Gastroesophageal sphincter (tissue), 4 donors: ENCODE measurements around the gene PHKG1. TPM values are rescaled to one million over a fixed set of nuclear protein-coding genes. Genes with fewer than 3 reads are reported as not detected.
"Not testable (repeated sequence)": the region's sequence is repeated elsewhere in the genome, so short reads cannot be mapped to it uniquely, and the experiment has no call there.

Source experiments
- ATAC-seq: fragments of 150-250 bp; one replicate; pipeline ENCODE4 v1.9.1; 2016; ENCODE audit warnings: mild to moderate bottlenecking, moderate library complexity
- H3K27ac ChIP-seq, 4 donors: fragments of 200-600 bp; sonication (generic) in 3 of 4; 1 replicate in 3 of 4; 2 replicates in 1 of 4; pipeline ENCODE4 v1.5.1; 2016 to 2019
- H3K27me3 ChIP-seq: fragments of 200-600 bp; sonication (generic); one replicate; pipeline ENCODE4 v1.5.1; 2019
- H3K36me3 ChIP-seq, 2 donors: fragments of 200-600 bp; sonication (generic); one replicate each; pipeline ENCODE4 v1.5.1; 2019; ENCODE audit warnings: control low read depth in 1 of 2
- H3K4me1 ChIP-seq, 3 donors: fragments of 200-600 bp; sonication (generic); 1 replicate in 2 of 3; 2 replicates in 1 of 3; pipeline ENCODE4 v1.5.1; 2016 to 2019; ENCODE audit warnings: control low read depth in 2 of 3
- H3K4me3 ChIP-seq, 2 donors: fragments of 200-600 bp; sonication (generic); one replicate each; pipeline ENCODE4 v1.5.1; 2019; ENCODE audit warnings: mild to moderate bottlenecking in 1 of 2, moderate library complexity in 1 of 2
- H3K9me3 ChIP-seq, 3 donors: fragments of 200-600 bp; sonication (generic); one replicate each; pipeline ENCODE4 v1.5.1; 2017 to 2019; ENCODE audit warnings: control low read depth in 2 of 3
- EP300 ChIP-seq: sonication (generic); formaldehyde crosslinking; IDR thresholded peaks from one replicate; pipeline ENCODE4 v1.6.1; 2017; ENCODE audit warnings: antibody characterized with exemption, mild to moderate bottlenecking
- POLR2A ChIP-seq, 2 donors: fragments of 450-650 bp; IDR thresholded peaks; one replicate each; pipeline ENCODE4 v1.6.1; 2017; ENCODE audit warnings: antibody characterized with exemption in 2 of 2, mild to moderate bottlenecking in 2 of 2, moderate library complexity in 1 of 2
- POLR2AphosphoS5 ChIP-seq: sonication (generic); formaldehyde crosslinking; IDR thresholded peaks from one replicate; pipeline ENCODE4 v1.6.1; 2017; ENCODE audit warnings: antibody characterized with exemption
- WGBS, 2 donors: methylation state at CpG; one replicate each; pipeline ENCODE4 v1.1.5; 2018; ENCODE audit warnings: low coverage in 1 of 2; 5-methylcytosine and 5-hydroxymethylcytosine counted together
- total RNA-seq, 4 donors: library from RNA; depleted of rRNA; stranded (reverse); fragments of >200 nt; gene quantifications; one replicate each; pipeline ENCODE4 v1.1.0, GENCODE V29; 2016
- TF ChIP-seq, protein P1 (sequence below), 4 experiments: fragments of 200-600 bp in 2 of 4; fragments of 450-650 bp in 2 of 4; sonication (generic) in 1 of 4; IDR thresholded peaks; one replicate each; pipeline ENCODE4 v1.5.1; 2017 to 2019; ENCODE audit warnings: antibody characterized with exemption in 4 of 4, mild to moderate bottlenecking in 2 of 4, moderate library complexity in 2 of 4

The PHKG1 gene
- total RNA-seq: 1 to 10 TPM in 2 of 4 donors, not detected in 2; 1.9 to 2.1 TPM

DNA sequence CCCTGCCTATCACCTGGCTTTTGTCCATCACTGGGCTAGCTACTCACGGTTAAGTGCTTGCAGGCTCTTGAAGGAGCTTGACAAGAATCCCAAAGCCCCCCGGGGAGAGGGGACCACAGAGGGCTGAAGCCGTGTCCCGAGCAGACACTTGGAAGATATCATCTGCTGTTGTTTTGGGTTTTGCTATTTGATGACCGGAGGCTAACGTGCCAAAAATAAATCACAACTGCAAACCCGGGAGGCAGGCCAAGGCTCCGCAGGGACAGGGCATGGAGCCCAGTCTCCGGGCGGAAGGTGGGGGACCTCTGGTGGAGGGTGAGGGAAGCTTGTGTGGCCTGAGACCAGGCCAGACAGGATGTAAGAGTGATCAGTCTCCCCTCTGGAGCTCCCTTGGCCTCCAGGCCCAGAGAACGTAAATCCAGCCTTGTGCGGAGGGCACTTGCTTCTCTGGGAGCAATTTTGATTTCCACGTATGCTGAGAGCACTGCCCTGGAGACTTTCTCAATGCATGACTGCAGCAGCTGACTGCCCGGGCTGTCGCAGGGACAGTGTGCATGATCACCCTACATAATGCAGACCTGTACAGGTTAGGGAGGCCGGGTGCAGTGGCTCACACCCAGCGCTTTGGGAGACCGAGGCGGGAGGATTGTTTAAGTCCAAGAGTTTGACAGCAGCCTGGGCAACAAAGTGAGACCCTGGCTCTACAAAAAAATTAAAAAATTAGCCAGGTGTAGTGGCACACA, at the start of gene PHKG1:
PHKG1 (minus strand) TSS at position 164 of the 743 bp plus-strand sequence. CDS start 4,011 bp downstream, outside the sequence.
- 5 to 12% methylated on average over 3 to 7 of the region's 19 CpGs for WGBS, 2 donors
- peaks cover 0 to 33% (median 20%) of the 10 kb centered on the region in 3 donors for H3K4me1 ChIP-seq
- H3K27ac ChIP-seq: peak within 1 kb of the TSS in 3 of 4 donors; percentile 71 to 76 (median 74)
- no peaks in the 10 kb centered on the region for H3K27me3 ChIP-seq
- peaks cover 0 to 16% of the 10 kb centered on the region in 2 donors for H3K36me3 ChIP-seq
- peak; percentile 92 for ATAC-seq
- peak within 1 kb of the TSS in 1 of 2 donors; percentile 33 for H3K4me3 ChIP-seq
- TF ChIP-seq POLR2AphosphoS5: peak; percentile 76
- no peak for TF ChIP-seq EP300
- TF ChIP-seq POLR2A (IDR thresholded peaks at IDR 0.05): no peak
- TF ChIP-seq, protein P1, sequence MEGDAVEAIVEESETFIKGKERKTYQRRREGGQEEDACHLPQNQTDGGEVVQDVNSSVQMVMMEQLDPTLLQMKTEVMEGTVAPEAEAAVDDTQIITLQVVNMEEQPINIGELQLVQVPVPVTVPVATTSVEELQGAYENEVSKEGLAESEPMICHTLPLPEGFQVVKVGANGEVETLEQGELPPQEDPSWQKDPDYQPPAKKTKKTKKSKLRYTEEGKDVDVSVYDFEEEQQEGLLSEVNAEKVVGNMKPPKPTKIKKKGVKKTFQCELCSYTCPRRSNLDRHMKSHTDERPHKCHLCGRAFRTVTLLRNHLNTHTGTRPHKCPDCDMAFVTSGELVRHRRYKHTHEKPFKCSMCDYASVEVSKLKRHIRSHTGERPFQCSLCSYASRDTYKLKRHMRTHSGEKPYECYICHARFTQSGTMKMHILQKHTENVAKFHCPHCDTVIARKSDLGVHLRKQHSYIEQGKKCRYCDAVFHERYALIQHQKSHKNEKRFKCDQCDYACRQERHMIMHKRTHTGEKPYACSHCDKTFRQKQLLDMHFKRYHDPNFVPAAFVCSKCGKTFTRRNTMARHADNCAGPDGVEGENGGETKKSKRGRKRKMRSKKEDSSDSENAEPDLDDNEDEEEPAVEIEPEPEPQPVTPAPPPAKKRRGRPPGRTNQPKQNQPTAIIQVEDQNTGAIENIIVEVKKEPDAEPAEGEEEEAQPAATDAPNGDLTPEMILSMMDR (IDR thresholded peaks at IDR 0.05): peak in 2 of 4 experiments; percentile 37 to 82
- H3K9me3 ChIP-seq: no peaks in the 10 kb centered on the region

DNA sequence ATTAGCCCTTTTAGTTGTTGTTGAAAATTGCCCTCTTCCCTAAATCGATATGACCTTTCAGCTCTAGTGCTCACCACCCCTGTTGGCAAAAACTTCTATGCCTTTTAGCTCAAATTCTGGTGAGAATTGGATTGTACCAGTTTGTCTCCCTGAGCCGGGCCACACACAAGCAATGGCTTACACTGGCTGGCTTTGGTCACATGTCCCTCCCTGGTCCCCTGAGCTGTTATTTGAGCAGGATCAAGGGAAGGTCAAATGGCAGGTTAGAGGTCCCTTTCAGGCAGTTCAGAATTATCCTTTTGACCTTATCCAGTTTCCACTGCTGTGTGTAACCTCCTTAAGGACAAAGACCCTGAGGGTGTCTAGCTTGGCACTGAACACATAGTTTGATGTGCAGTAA, 38.3 kb upstream of the PHKG1 start:
- not testable (repeated sequence) for H3K4me1 ChIP-seq, H3K27ac ChIP-seq, H3K4me3 ChIP-seq, H3K9me3 ChIP-seq, H3K36me3 ChIP-seq, ATAC-seq, H3K27me3 ChIP-seq
- 50 to 100% methylated on average over 1 to 2 of the region's 2 CpGs for WGBS, 2 donors

GRCh38 chr7:56127241-56127975, 34.7 kb upstream of the PHKG1 start:
- WGBS, 2 donors: 68% methylated on average over 7 of the region's 7 CpGs
- Histone ChIP-seq H3K4me3 (no peak overlapping the region), H3K4me1 (no peaks in the 10 kb centered on the region), H3K27ac (no peak overlapping the region), H3K36me3 (no peaks in the 10 kb centered on the region), H3K9me3 (no peaks in the 10 kb centered on the region), H3K27me3 (no peaks in the 10 kb centered on the region)
- TF ChIP-seq, protein P1 (IDR thresholded peaks at IDR 0.05): no peak
- TF ChIP-seq POLR2AphosphoS5 (no peak), EP300 (no peak), POLR2A (IDR thresholded peaks at IDR 0.05) (no peak)
- ATAC-seq: no peak

DNA sequence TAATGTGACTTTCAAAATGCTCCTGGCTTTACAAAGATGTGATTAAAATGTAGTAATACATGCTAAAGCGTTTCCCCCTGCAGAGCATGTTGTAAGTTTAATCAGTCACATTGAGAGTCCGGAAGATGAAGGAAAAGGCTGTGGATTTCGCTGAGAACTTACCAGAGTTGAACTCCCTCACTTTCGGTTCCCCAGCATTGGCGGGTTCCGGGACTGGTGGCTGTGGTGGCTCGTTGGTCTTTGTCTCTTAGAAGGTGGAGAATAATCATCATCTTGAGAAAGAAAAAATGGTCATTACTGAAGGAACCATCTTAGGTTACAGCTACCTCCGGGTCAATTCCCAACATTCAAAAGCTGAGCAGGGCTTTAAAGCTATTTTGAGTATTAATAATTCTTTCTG, 33.1 kb upstream of the PHKG1 start:
- TF ChIP-seq POLR2AphosphoS5 (no peak), EP300 (no peak), POLR2A (IDR thresholded peaks at IDR 0.05) (no peak)
- TF ChIP-seq, protein P1 (IDR thresholded peaks at IDR 0.05): no peak
- Histone ChIP-seq H3K36me3 (no peaks in the 10 kb centered on the region), H3K4me3 (no peak overlapping the region), H3K27me3 (no peaks in the 10 kb centered on the region), H3K27ac (no peak overlapping the region), H3K4me1 (no peaks in the 10 kb centered on the region), H3K9me3 (no peaks in the 10 kb centered on the region)
- ATAC-seq: no peak
- WGBS, 2 donors: 75 to 92% methylated on average over 4 to 8 of the region's 8 CpGs

- no peak for TF ChIP-seq POLR2AphosphoS5
- TF ChIP-seq, protein P1 (IDR thresholded peaks at IDR 0.05): no peak
- TF ChIP-seq POLR2A (IDR thresholded peaks at IDR 0.05): no peak
- TF ChIP-seq EP300: no peak
- no peak for ATAC-seq
- 0% methylated on average over 1 of the region's 6 CpGs; no CpG with 5 or more reads in 1 of the 2 donors for WGBS, 2 donors
- H3K9me3 ChIP-seq: no peaks in the 10 kb centered on the region
- no peaks in the 10 kb centered on the region for H3K36me3 ChIP-seq
- H3K4me1 ChIP-seq: no peaks in the 10 kb centered on the region
- H3K27me3 ChIP-seq: no peaks in the 10 kb centered on the region
- H3K4me3 ChIP-seq: no peak overlapping the region
- H3K27ac ChIP-seq: no peak overlapping the region
Observed at GRCh38 chr7:56124981-56125380, 32.2 kb upstream of the PHKG1 start.
